Suppressor macrophage (primary cell): Measurements from ENCODE around the gene HSBP1.

Experiments used
- DNase-seq, 4 experiments: peaks; one replicate each; pipeline ENCODE4 v3.0.0-alpha.2; 2020 to 2022

Gene HSBP1

DNA sequence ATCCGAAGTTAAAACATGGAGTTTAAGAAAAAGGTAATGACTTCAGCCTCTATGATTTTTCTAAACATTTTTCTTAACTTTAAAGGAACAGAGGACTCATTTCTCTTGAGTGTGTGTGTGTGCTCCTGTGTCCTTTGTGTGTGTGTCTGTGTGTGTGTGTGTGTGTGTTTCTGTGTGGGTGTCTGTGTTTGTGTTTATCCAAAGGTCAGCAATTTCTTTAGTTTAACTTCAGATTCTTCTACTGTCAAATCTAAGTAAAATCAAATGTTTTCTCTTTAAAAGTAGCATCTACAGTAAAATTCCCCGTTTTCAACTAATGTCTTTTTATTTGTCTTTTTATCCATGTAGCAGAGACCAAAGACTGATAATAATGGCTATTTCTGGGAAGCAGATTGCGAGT lies 31.8 kb downstream of the HSBP1 start:
- no peak for DNase-seq

DNA sequence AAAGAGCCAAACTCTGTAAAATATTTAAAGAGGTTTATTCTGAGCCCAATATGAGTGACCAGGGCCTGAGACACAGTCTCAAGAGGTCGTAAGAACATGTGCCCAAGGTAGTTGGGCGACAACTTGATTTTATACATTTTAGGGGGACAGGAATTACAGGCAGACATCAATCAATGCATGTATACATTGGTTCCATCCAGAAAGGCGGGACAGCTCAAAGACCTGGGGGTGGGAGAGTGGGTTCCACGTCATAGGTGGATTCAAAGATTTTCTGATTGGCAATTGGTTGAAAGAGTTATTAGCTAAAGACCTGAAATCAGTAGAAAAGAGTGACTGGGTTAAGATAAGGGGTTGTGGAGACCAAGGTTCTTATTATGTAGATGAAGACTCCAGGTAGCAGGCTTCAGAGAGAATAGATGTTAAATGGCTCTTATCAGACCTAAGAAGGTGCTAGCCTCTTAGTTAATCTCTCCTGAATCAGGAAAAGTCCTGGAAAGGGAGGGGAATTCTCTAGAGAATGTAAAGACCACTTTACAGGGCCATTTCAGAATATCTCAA lies 32.4 kb downstream of the HSBP1 start:
- DNase-seq = no peak

DNA sequence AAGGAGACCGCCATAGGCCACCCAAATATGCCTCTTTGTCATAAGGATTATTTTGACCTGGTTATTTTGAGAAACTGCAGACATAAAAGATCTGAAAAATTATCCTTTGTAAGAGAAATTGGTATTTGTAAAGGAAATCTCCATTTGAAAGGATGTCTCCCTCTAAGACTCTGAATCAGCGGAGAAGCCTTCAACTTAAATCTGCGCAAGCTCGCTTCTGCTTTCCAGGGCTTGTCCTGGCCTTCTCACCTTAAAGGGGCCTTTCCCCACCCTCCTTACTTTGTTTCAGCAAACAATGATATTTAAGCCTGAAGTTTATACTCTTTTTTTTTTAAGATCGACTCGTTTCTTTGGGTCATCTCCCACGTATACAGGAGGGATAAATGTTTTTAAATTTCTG lies 34.5 kb downstream of the HSBP1 start:
- DNase-seq = peak in 3 of 4 experiments; percentile 27 to 32 (median 29)

DNA sequence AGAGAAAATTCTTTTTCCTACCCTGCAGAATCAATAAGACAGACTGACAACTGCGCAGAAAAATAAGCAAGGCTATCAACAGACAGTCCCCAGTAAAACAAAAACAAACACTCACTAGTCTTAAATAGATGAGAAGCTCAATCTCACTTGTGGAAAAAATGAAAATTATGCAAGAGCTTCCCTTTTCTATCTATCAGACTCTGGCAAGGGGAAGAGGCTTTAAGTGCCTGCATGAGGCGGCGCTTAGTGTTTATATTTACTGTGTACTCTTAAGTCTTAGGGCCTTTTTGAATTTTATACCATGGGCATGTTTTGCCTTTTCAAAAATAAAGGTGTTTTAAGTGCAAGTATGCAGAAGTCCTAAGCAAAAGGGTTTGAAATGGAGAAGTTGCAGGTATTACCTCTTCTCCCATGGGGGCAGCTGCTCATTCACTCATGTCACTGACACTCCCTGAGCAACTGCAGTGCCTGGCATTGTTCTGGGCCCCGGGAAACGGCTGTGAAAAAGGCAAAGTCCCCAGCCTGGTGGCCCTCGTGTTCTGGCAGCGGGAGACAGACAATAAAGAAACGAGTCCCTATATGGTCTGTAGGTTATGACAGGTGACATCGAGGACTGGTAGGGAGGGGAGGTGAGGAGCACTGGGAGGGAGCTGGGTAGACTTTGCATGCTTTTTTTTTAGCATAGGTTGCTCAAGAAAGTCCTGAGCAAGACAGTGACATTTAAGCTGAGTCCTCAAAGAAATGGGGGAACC lies 35.2 kb downstream of the HSBP1 start:
- DNase-seq = peak; percentile 50 to 77 (median 66)

DNA sequence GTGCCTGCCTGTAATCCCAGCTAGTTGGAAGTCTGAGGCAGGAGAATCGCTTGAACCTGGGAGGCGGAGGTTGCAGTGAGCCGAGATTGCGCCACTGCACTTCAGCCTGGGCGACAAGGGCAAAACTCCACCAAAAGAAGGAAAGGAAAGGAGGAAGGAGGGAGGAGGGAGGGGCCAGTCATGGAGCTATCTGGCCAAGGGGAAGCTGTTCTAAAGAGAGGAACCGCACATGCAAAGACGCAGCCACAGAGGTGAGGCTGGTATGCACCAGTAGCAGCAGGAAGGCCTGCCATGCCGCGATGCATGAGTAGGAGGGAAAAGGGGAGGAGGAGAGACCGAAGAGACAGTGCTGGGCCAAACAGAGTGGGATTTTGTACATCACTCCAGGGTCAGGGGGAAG lies 35.9 kb downstream of the HSBP1 start:
- peak; percentile 46 to 70 (median 68) for DNase-seq

DNA sequence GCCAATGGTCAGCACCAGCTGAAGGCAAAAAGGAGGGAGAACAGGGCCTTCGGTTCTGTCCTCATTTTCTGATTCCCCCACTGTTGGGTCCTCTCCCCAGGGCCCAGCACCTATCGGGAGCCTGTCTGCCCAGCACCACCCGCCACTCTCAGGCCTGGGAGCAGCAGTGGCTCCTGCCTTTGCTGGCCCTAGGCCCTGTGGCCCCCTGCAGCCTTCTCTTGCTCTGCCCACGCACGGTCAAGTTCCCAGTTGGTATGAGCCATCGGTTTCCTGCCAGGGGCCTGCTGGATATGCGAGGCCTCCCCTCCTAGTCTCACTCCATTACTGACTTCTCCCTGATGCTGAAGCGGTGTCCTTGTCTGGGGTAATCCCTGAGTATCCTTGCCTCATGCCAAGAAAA lies 37.5 kb downstream of the HSBP1 start:
- no peak for DNase-seq

DNA sequence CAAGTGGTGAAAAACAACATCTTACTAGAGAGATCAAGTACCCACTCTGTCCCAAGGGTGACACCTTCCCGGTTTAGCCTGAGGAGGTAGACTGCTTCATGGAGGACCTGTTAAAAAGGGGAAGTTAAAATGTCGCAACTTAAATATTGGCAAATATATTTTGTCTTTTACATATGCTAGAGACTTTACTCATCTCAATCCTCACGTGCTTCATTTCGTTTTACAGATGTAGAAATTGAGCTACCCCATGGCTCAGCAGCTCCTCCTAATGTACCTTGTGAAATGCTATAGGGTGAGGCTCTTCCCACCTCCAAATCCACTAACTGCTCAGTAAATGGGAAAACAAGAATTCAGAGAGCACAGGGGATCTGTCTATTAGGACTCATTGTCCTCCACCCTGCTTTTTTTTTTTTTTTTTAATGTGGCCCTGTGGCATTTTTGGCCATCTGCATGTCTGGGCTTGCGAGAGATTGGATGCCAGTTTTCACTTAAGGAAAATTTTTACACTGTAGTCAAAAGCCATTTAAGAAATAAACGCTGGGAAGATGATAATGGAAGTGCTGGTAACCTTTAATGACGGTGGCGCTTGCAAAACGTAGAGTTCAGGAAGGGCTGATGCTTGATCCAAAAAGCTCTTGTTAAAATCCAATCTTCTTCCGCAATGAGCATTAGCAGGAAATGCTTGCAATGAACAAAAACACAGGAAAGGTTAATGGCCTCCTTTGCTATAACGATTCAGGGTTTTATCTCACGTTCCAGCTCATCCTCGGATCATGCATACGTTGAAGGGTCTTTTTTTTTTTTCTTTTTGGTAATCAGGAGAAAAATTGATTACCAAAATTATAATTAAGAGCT lies 39.8 kb downstream of the HSBP1 start:
- DNase-seq = peak; percentile 52 to 92 (median 72)

DNA sequence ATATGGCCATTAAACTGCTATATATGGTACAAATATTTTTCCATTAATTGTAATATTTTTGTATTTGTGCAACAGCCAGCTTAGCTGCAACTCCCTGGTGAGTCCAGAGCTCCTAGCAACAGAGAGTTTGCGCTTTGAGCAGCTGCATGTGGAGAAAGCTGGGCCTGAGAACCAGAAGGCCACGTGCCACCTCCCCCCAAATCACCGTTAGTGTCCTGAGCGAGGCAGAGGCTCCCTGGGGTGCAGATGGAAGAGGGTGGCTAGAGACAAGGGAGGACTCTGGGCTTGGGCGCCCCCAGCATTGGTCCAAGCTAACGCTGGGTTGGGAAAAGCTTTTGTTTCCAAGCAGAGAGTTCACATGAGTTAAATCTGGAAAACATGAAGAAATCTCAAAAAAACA lies 41.6 kb downstream of the HSBP1 start:
- peak in 2 of 4 experiments; percentile 16 to 40 for DNase-seq

DNA sequence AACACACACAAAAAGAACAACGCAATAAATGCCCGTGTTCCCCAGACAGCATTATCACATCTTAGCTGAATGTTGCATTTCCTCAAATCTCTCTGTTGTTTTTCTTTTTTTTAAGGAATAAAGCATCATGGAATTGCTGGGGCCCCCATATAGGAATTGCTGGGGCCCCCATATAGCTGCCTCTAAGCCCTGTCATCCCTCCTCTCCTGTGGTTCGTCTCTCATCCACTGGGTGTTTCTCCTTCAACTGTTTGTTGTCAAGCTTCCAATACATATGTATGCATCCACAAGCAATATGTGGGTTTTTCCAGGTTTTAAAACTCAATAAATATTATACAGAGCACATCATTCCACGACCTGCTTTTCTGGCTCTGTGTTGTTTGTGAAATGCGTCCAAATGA lies 43.2 kb downstream of the HSBP1 start:
- DNase-seq = no peak

DNA sequence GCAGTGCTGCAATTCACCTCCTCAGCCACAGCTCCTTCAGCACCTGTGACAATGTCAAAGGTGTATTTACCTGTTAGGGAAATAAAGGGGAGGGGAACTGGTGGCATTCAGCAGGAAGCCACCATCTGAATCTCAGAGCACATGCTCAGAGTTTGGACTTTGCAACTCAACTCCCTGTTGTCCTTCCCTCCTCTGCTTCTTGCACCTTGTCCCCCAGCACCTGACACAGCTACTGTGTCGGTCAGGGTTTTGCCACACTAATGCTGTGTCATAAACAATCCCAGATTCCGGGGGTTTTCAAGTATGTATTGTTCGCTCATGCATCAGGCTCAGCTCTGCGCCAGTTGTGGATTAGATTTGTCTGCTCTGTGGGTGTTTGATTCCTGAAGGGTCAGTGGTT lies 43.7 kb downstream of the HSBP1 start:
- no peak for DNase-seq

DNA sequence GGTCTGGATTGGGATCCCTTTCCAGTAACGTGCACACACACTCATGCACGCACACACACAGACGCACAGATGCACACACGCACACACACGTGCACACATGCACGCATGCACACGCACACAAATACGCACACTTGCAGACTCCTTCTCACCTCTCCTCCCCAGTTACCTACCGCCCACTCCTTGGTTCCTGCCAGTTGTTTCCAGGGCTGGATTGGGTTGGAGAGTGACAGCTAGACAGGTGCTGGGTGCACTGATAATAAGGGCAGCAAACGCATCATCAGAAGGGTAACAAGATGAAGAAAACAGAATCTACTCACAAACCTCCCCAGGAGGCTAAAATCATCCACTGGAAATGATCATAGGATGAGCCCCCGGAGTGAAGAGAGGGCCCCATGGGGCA lies 45.0 kb downstream of the HSBP1 start:
- no peak for DNase-seq

DNA sequence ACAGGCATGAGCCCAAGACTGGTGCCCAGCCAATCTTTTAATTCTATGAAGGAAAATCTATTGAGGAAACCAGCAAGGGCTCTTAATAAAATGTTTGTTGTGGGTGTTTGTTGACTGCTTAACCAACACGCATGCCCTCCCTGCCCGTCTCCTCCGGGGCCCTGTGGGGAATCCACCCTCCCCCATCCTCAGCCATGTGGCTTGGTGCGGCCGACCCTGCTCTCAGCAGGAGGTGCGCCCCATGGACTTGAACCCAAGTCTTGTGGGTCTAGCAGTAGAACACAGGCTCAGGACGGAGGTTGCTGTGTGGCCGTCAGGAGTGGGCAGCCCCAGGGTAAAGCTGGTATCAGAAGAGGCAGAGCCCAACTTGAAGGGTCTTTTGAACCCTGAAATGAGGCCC lies 46.1 kb downstream of the HSBP1 start:
- DNase-seq = no peak

DNA sequence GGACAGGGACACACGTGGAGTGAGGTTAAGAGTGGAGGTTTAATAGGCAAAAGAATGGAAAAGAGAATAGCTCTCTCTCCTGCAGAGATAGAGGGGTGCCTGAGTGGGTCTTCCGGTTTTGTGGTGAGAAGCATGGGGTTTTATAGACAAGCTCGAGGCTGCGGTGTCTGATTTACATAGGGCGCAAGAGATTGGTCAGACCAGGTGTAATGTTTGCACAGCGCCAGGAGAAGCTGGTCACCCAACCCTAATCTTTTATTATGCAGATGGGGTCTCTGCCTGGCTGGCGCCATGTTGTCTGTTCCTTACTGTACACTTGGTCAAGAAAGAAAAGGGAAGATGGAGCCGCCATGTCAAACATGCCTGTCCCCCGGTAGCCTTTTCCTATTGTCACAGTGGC lies 46.6 kb downstream of the HSBP1 start:
- DNase-seq = no peak

DNA sequence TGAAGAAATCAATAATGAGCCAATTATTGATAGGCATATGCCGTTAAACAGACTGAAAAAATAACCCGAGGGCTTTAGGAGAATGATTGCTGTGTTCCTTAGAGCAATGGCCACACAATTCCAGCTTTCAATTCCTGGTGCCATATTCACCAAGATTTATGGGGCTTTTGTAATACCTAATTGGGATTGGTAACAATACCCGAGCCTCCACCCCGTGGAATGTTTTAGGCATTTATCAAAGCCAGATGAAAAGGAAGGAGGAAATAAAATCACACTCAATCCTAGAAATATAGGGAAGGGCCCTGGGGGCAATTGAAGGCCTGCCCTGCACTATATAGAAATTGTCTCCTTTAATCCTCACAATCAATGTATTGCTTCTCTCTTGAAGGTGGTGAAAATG lies 49.0 kb downstream of the HSBP1 start:
- DNase-seq = no peak

DNA sequence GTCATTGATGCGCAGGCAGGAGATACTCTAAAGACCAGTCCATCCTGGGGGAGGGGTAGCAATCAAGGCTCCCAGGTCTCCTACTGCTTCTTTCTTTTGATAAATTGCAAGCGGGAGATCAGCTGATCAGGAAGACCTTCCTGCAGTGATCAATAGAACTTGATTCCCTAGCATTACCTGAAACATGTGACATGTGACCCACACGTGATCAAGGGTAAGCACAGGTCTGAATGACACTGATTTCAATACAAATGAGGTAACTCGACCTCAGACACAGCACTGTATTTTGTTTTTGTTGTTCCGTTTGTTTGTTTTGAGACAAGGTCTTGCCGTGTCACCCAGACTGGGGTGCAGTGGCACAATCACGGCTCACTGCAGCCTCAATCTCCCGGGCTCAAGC lies 51.5 kb downstream of the HSBP1 start:
- no peak for DNase-seq

DNA sequence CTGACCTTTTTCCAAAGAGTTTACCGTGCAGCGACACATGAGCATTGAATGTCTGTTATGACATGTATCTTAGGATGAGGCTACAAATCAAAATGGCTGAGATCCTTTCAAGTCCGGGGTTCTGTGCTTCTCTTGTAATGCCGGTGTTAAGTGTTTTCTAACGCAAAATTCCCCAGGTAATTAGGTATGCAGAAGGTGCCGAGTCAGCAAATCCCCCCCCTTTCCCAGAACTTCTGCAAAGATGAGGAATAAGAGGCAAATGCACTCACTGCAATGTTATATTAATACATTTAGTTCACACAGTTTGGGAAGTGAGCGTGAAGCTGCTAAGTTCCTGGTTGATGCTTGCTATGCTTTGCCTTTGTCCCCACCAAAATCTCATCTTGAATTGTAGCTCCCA lies 54.9 kb downstream of the HSBP1 start:
- no peak for DNase-seq

DNA sequence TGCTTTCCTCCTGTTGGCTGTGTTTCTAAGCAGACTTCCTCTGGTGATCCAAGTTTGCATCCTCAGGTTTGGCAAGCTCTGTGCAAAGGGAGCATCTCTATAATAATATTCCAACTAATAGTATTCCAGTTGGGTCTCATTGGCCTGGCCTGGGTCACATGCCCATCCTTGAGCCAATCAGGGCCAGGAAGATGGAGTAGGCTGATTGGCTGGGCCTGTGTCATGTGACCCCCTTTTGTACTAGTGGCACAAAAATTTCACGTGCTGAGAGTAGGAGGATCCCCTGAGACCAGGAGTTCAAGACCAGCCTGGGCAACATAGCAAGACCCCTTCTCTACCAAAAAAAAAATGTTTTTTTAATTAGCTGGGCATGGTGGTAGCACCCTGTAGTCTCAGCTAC lies 55.9 kb downstream of the HSBP1 start:
- no peak for DNase-seq
